NT2/D1 (cell line): Measurements from ENCODE around the gene BSPRY.

Experiments used
- SUZ12 ChIP-seq: IDR thresholded peaks from 2 replicates; pipeline ENCODE4 v1.6.1; 2011; ENCODE audit not compliant: insufficient read length, insufficient read depth; ENCODE audit errors: extremely low read depth
- YY1 ChIP-seq: IDR thresholded peaks from 2 replicates; pipeline ENCODE4 v1.6.1; 2011; ENCODE audit not compliant: insufficient read length, insufficient read depth

- TF ChIP-seq SUZ12 (no peak), YY1 (no peak)
Observed at GRCh38 chr9:113401027-113401792, 51.9 kb downstream of the BSPRY start, which contains the start of gene ALAD.
